Chondrocyte (in vitro differentiated cells): Measurements from ENCODE around the gene PSORS1C1. TPM values are rescaled to one million over a fixed set of nuclear protein-coding genes. Genes with fewer than 3 reads are reported as not detected.

ENCODE experiments used
- DNase-seq: peaks from one replicate; pipeline ENCODE4 v3.0.0; 2021; ENCODE audit warnings: mixed read lengths, low spot score
- H3K27ac Mint-ChIP-seq: one replicate; pipeline ENCODE4 v1.8.0; 2021; ENCODE audit warnings: mild to moderate bottlenecking, moderate library complexity, mixed read lengths; ENCODE audit not compliant: unreplicated experiment
- H3K27me3 Mint-ChIP-seq: 2 replicates; pipeline ENCODE4 v1.8.0; 2021; ENCODE audit warnings: low read depth, mixed read lengths
- H3K36me3 Mint-ChIP-seq: 2 replicates; pipeline ENCODE4 v1.8.0; 2021; ENCODE audit warnings: low read depth, mixed read lengths
- H3K4me1 Mint-ChIP-seq: 2 replicates; pipeline ENCODE4 v1.8.0; 2021; ENCODE audit warnings: low read depth, mild to moderate bottlenecking, mixed read lengths
- H3K4me3 Mint-ChIP-seq: one replicate; pipeline ENCODE4 v1.8.0; 2021; ENCODE audit warnings: mild to moderate bottlenecking, moderate library complexity, mixed read lengths; ENCODE audit not compliant: unreplicated experiment
- H3K9me3 Mint-ChIP-seq: 2 replicates; pipeline ENCODE4 v1.8.0; 2021; ENCODE audit warnings: low read depth, mixed read lengths
- CTCF ChIP-seq: fragments of 200-600 bp; sonication (generic); IDR thresholded peaks from 2 replicates; pipeline ENCODE4 v1.5.0; 2021; ENCODE audit warnings: antibody characterized with exemption, mild to moderate bottlenecking, moderate library complexity
- total RNA-seq: library from RNA; stranded (reverse); gene quantifications from 3 replicates; pipeline ENCODE4 v1.2.1, GENCODE V29; 2021

The PSORS1C1 gene
- total RNA-seq, 1 donor from 2014 or later = 5.5 TPM

DNA sequence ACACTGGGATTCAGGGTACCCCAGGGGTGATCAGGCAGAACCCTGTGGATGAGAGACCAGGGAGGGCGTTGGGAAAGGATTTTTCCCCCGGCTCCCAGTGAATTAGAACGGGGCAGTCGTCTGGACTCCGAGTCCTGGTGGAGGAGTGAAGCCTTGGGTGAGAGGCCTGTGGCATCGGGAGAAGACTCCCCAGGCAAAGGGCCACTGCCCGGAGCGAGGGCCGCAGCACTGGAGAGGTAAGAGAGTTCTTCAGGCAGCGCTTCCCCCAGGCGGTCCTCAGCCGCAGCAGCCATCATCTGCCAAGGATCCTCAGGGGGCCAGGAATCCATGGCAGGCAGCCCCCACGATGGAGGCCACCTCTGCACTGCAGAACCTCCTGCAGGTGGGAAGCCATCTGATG lies 2.9 kb upstream of the PSORS1C1 start:
- Mint-ChIP-seq H3K27ac (no peak overlapping the region), H3K36me3 (no peaks in the 10 kb centered on the region), H3K4me3 (no peak overlapping the region), H3K27me3 (peaks cover 21% of the 10 kb centered on the region), H3K4me1 (peaks cover 39% of the 10 kb centered on the region), H3K9me3 (no peaks in the 10 kb centered on the region)
- DNase-seq = peak; percentile 85
- no peak for TF ChIP-seq CTCF

DNA sequence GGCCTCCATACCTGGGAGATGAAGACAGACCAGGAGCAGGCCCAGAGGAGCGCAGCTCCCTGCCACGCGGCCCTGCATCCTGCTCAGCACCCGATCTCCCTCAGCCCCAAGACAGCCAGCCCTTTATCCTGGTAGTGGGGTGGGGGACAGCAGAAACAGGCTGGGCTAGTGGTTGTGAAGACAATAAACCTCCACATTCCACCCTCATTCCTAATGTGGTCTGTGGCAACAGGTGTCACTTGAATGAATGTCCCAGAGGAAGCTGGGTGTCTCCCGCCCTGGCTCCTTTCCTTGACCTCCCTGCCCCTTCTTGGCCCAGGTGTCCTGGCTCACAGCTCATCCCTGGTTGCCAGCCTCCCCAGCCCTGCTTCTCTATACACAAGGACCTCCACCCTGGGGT lies 2.1 kb upstream of the PSORS1C1 start, which contains the start of gene C6orf15:
Gene C6orf15, minus strand, starts transcription at position 98 of the 400 bp plus-strand sequence. Its CDS starts 20 bp downstream, at position 78.
- Mint-ChIP-seq H3K27ac (peak within 1 kb of the TSS; percentile 32), H3K9me3 (no peaks in the 10 kb centered on the region), H3K36me3 (no peaks in the 10 kb centered on the region), H3K27me3 (peaks cover 16% of the 10 kb centered on the region), H3K4me1 (peaks cover 44% of the 10 kb centered on the region), H3K4me3 (no peak within 1 kb of the TSS)
- TF ChIP-seq CTCF = no peak
- peak; percentile 40 for DNase-seq

- TF ChIP-seq CTCF = no peak
- Mint-ChIP-seq H3K4me3 (peak overlapping the region; percentile 74), H3K27me3 (peaks cover 14% of the 10 kb centered on the region), H3K36me3 (no peaks in the 10 kb centered on the region), H3K9me3 (no peaks in the 10 kb centered on the region), H3K4me1 (peaks cover 44% of the 10 kb centered on the region), H3K27ac (peak overlapping the region; percentile 99)
- peak; percentile 43 for DNase-seq
Observed at GRCh38 chr6:31113861-31114540, 599 bp upstream of the PSORS1C1 start.

GRCh38 chr6:31114970-31115849 lies 610 bp downstream of the PSORS1C1 start:
- Mint-ChIP-seq H3K4me3 (peak overlapping the region; percentile 74), H3K4me1 (peaks cover 44% of the 10 kb centered on the region), H3K27me3 (peaks cover 4% of the 10 kb centered on the region), H3K9me3 (no peaks in the 10 kb centered on the region), H3K27ac (peak overlapping the region; percentile 99), H3K36me3 (no peaks in the 10 kb centered on the region)
- no peak for DNase-seq
- peak; percentile 67 for TF ChIP-seq CTCF

- peaks cover 44% of the 10 kb centered on the region for H3K4me1 Mint-ChIP-seq
- no peaks in the 10 kb centered on the region for H3K9me3 Mint-ChIP-seq
- H3K36me3 Mint-ChIP-seq = no peaks in the 10 kb centered on the region
- DNase-seq = no peak
- peak overlapping the region; percentile 74 for H3K4me3 Mint-ChIP-seq
- no peak for TF ChIP-seq CTCF
- H3K27me3 Mint-ChIP-seq = no peaks in the 10 kb centered on the region
- no peak overlapping the region for H3K27ac Mint-ChIP-seq
Observed at GRCh38 chr6:31115941-31116560, 1.5 kb downstream of the PSORS1C1 start.
